ENCODE data around the gene SFN. TPM values are rescaled to one million over a fixed set of nuclear protein-coding genes. Genes with fewer than 3 reads are reported as not detected.

Gene SFN
- total and polyA plus RNA-seq, 2 of the 13 experiments (the other 11 are each of a cell fraction or from before 2014, with no cell fraction given): 4.3 to 5.6 TPM

- TF ChIP-seq, protein P1, sequence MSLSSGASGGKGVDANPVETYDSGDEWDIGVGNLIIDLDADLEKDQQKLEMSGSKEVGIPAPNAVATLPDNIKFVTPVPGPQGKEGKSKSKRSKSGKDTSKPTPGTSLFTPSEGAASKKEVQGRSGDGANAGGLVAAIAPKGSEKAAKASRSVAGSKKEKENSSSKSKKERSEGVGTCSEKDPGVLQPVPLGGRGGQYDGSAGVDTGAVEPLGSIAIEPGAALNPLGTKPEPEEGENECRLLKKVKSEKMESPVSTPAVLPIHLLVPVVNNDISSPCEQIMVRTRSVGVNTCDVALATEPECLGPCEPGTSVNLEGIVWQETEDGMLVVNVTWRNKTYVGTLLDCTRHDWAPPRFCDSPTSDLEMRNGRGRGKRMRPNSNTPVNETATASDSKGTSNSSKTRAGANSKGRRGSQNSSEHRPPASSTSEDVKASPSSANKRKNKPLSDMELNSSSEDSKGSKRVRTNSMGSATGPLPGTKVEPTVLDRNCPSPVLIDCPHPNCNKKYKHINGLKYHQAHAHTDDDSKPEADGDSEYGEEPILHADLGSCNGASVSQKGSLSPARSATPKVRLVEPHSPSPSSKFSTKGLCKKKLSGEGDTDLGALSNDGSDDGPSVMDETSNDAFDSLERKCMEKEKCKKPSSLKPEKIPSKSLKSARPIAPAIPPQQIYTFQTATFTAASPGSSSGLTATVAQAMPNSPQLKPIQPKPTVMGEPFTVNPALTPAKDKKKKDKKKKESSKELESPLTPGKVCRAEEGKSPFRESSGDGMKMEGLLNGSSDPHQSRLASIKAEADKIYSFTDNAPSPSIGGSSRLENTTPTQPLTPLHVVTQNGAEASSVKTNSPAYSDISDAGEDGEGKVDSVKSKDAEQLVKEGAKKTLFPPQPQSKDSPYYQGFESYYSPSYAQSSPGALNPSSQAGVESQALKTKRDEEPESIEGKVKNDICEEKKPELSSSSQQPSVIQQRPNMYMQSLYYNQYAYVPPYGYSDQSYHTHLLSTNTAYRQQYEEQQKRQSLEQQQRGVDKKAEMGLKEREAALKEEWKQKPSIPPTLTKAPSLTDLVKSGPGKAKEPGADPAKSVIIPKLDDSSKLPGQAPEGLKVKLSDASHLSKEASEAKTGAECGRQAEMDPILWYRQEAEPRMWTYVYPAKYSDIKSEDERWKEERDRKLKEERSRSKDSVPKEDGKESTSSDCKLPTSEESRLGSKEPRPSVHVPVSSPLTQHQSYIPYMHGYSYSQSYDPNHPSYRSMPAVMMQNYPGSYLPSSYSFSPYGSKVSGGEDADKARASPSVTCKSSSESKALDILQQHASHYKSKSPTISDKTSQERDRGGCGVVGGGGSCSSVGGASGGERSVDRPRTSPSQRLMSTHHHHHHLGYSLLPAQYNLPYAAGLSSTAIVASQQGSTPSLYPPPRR (CRISPR knock-in tag; IDR thresholded peaks at IDR 0.05; ENCODE audit: borderline replicate concordance): peak; percentile 45; the same call in 1 of the 2 replicates
- TF ChIP-seq ZNF709 (CRISPR knock-in tag; IDR thresholded peaks at IDR 0.05) (0 out of 2 replicates have a peak, but pooled peaks have one; percentile 48), FOXO1 (CRISPR knock-in tag; IDR thresholded peaks at IDR 0.05) (peak; percentile 73), ZNF484 (CRISPR knock-in tag; IDR thresholded peaks at IDR 0.05; ENCODE audit: borderline replicate concordance, low read depth) (no peak), MEIS1 (CRISPR knock-in tag; IDR thresholded peaks at IDR 0.05; ENCODE audit: borderline replicate concordance) (peak; percentile 48; the same call in 1 of the 2 replicates), ZNF614 (CRISPR knock-in tag; IDR thresholded peaks at IDR 0.05; ENCODE audit: borderline replicate concordance) (0 out of 2 replicates have a peak, but pooled peaks have one; percentile 57), GLMP (CRISPR knock-in tag; IDR thresholded peaks at IDR 0.05; ENCODE audit: borderline replicate concordance) (no peak), KLF11 (CRISPR knock-in tag; IDR thresholded peaks at IDR 0.05) (0 out of 2 replicates have a peak, but pooled peaks have one; percentile 19), ZNF740 (CRISPR knock-in tag; IDR thresholded peaks at IDR 0.05) (no peak), ZNF629 (CRISPR knock-in tag; conservative IDR thresholded peaks at IDR 0.05) (peak; percentile 91), FOXK1 (CRISPR knock-in tag; IDR thresholded peaks at IDR 0.05; ENCODE audit: borderline replicate concordance, low read depth) (peak; percentile 46; the same call in 1 of the 2 replicates), FOXJ3 (CRISPR knock-in tag; IDR thresholded peaks at IDR 0.05; ENCODE audit: borderline replicate concordance) (peak; percentile 54; the same call in 1 of the 2 replicates), ATF7 (IDR thresholded peaks at IDR 0.05) (no peak), ATF7 (CRISPR knock-in tag; IDR thresholded peaks at IDR 0.05) (no peak), YEATS2 (CRISPR knock-in tag; IDR thresholded peaks at IDR 0.05; ENCODE audit: borderline replicate concordance) (peak; percentile 71; the same call in 1 of the 2 replicates), ZNF20 (CRISPR knock-in tag; IDR thresholded peaks at IDR 0.05) (no peak)
- TF ChIP-seq, protein P2, sequence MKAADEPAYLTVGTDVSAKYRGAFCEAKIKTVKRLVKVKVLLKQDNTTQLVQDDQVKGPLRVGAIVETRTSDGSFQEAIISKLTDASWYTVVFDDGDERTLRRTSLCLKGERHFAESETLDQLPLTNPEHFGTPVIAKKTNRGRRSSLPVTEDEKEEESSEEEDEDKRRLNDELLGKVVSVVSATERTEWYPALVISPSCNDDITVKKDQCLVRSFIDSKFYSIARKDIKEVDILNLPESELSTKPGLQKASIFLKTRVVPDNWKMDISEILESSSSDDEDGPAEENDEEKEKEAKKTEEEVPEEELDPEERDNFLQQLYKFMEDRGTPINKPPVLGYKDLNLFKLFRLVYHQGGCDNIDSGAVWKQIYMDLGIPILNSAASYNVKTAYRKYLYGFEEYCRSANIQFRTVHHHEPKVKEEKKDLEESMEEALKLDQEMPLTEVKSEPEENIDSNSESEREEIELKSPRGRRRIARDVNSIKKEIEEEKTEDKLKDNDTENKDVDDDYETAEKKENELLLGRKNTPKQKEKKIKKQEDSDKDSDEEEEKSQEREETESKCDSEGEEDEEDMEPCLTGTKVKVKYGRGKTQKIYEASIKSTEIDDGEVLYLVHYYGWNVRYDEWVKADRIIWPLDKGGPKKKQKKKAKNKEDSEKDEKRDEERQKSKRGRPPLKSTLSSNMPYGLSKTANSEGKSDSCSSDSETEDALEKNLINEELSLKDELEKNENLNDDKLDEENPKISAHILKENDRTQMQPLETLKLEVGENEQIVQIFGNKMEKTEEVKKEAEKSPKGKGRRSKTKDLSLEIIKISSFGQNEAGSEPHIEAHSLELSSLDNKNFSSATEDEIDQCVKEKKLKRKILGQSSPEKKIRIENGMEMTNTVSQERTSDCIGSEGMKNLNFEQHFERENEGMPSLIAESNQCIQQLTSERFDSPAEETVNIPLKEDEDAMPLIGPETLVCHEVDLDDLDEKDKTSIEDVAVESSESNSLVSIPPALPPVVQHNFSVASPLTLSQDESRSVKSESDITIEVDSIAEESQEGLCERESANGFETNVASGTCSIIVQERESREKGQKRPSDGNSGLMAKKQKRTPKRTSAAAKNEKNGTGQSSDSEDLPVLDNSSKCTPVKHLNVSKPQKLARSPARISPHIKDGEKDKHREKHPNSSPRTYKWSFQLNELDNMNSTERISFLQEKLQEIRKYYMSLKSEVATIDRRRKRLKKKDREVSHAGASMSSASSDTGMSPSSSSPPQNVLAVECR (CRISPR knock-in tag; IDR thresholded peaks at IDR 0.05; ENCODE audit: borderline replicate concordance): peak; percentile 77; the same call in 1 of the 2 replicates
Measured at GRCh38 chr1:26838474-26839338, 24.2 kb upstream of the SFN start (continued).

All from HepG2 (cell line).